Adrenal gland (tissue), 12 donors: ENCODE data around the gene ZNF487. TPM values are rescaled to one million over a fixed set of nuclear protein-coding genes. Genes with fewer than 3 reads are reported as not detected.

Experiments
- DNase-seq, 7 donors: peaks; one replicate each; pipeline ENCODE4 v3.0.0-alpha.2; 2019 to 2020
- H3K27ac ChIP-seq, 5 donors: fragments of 200-600 bp; sonication (generic) in 4 of 5; 1 replicate in 3 of 5; 2 replicates in 2 of 5; pipeline versions ENCODE4 v1.5.1 to v1.8.0; 2016 to 2020; ENCODE audit warnings: mild to moderate bottlenecking in 1 of 5
- H3K27me3 ChIP-seq: fragments of 200-600 bp; 2 replicates; pipeline ENCODE4 v1.8.0; 2021
- H3K36me3 ChIP-seq, 2 donors: fragments of 200-600 bp; replicated peaks in 1 of 2; 1 replicate in 1 of 2; 2 replicates in 1 of 2; pipeline versions ENCODE4 v1.5.1 to v1.8.0; 2018 to 2022
- H3K4me1 ChIP-seq, 2 donors: fragments of 200-600 bp; replicated peaks in 1 of 2; 1 replicate in 1 of 2; 2 replicates in 1 of 2; pipeline versions ENCODE4 v1.5.1 to v1.8.0; 2018 to 2021
- H3K4me3 ChIP-seq, 4 donors: fragments of 200-600 bp; sonication (generic) in 3 of 4; one replicate each; pipeline ENCODE4 v1.5.1; 2016 to 2018
- H3K9me3 ChIP-seq, 3 donors: fragments of 200-600 bp; sonication (generic) in 1 of 3; replicated peaks in 1 of 3; 1 replicate in 2 of 3; 2 replicates in 1 of 3; pipeline versions ENCODE4 v1.5.1 to v1.8.0; 2016 to 2021
- POLR2A ChIP-seq, 2 donors: fragments of 450-650 bp; IDR thresholded peaks; one replicate each; pipeline ENCODE4 v1.6.1; 2017; ENCODE audit warnings: antibody characterized with exemption in 2 of 2, mild to moderate bottlenecking in 2 of 2, moderate library complexity in 1 of 2
- WGBS, 4 donors: extraction: QIAGEN DNeasy Blood & Tissue Kit in 2 of 4; methylation state at CpG; one replicate each; pipeline versions ENCODE4 v1.1.5 to v1.1.7; 2013 to 2017; 5-methylcytosine and 5-hydroxymethylcytosine counted together
- intact Hi-C, 2 donors: fragments of 100-400 bp; cut with DNase I; formaldehyde crosslinking; loops; one replicate each; pipeline versions ENCODE4 v1.14.1 to v1.15.0; 2022 to 2023
- polyA plus RNA-seq, 3 donors: library from polyadenylated mRNA; stranded (reverse); fragments of 200-250 nt in 2 of 3; fragments of 350-450 nt in 1 of 3; fragmentation: Illumina TruSeq in 1 of 3; extraction: RNeasy Lipid Tissue Mini Kit (QIAGEN cat#74804) in 1 of 3; gene quantifications; one replicate each; pipeline ENCODE4 v1.2.3, GENCODE V29; 2013 to 2014
- total RNA-seq, 9 donors: library from RNA; depleted of rRNA in 4 of 9; stranded (reverse); fragments of >200 nt in 4 of 9; fragments of 120-200 nt in 1 of 9; fragmentation: NEBNext Ultra II Directional in 1 of 9; extraction: Animal tissue kit (Norgen Biotek cat#: 25700) in 1 of 9; gene quantifications; one replicate each; pipeline versions ENCODE4 v1.1.0 to v1.2.4, GENCODE V29; 2013 to 2023
- TF ChIP-seq, protein P1 (sequence below), 6 experiments: fragments of 450-650 bp in 4 of 6; fragments of 200-600 bp in 2 of 6; sonication (generic) in 1 of 6; IDR thresholded peaks; 1 replicate in 5 of 6; 2 replicates in 1 of 6; pipeline versions ENCODE4 v1.5.1 to v1.8.0; 2016 to 2021; ENCODE audit warnings: antibody characterized with exemption in 6 of 6, mild to moderate bottlenecking in 2 of 6, moderate library complexity in 1 of 6
- donor health status: healthy with polysubstance abuse.
- donor health status: Bipolar disorder and iron deficiency.
- donor health status: DM: yes; HTN: yes; CAD: no.
- donor health status: DM: no; HTN: no; CAD: no.
- donor health status: DM: no; HTN: no; CAD: no.
- donor health status: DM: yes; HTN: yes; CAD: no.

Gene ZNF487
- total and polyA plus RNA-seq, 12 donors: 2.1 to 10.1 (median 5.7) TPM

DNA sequence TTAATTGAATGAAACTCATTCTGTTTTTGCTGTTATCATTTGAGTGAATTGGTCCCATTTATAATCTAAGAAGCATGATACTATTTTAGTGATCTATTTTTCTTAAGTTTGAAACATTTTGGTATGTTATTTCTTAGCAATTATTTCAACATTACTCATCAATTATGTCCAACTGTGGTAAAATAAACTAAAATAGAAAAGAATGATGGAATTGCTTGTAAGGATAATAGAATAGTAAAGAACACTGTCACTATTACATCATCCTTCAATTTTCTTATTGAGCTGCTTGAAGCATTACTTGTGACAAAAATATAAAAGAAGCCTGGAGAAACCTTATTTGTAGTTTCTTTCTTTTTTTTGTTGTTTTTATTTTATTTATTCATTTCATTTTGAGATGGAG lies 42.4 kb downstream of the ZNF487 start:
- no peak for DNase-seq
- TF ChIP-seq, protein P1, sequence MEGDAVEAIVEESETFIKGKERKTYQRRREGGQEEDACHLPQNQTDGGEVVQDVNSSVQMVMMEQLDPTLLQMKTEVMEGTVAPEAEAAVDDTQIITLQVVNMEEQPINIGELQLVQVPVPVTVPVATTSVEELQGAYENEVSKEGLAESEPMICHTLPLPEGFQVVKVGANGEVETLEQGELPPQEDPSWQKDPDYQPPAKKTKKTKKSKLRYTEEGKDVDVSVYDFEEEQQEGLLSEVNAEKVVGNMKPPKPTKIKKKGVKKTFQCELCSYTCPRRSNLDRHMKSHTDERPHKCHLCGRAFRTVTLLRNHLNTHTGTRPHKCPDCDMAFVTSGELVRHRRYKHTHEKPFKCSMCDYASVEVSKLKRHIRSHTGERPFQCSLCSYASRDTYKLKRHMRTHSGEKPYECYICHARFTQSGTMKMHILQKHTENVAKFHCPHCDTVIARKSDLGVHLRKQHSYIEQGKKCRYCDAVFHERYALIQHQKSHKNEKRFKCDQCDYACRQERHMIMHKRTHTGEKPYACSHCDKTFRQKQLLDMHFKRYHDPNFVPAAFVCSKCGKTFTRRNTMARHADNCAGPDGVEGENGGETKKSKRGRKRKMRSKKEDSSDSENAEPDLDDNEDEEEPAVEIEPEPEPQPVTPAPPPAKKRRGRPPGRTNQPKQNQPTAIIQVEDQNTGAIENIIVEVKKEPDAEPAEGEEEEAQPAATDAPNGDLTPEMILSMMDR (IDR thresholded peaks at IDR 0.05): no peak
- TF ChIP-seq POLR2A (IDR thresholded peaks at IDR 0.05): no peak
- H3K27me3 ChIP-seq: no peaks in the 10 kb centered on the region
- H3K4me1 ChIP-seq: no peaks in the 10 kb centered on the region
- H3K4me3 ChIP-seq: no peak overlapping the region
- peaks cover 0 to 6% (median 0%) of the 10 kb centered on the region in 3 donors for H3K9me3 ChIP-seq
- H3K27ac ChIP-seq: no peak overlapping the region
- H3K36me3 ChIP-seq: peaks cover 0 to 5% of the 10 kb centered on the region in 2 donors
- intact Hi-C loops: no loop called here

GRCh38 chr10:43482319-43483078 lies 45.6 kb downstream of the ZNF487 start:
- no peak for DNase-seq
- H3K36me3 ChIP-seq: no peaks in the 10 kb centered on the region
- whole genome bisulfite sequencing, 4 donors: 86 to 99% (median 92%) methylated on average over 2 of the region's 2 CpGs
- no peaks in the 10 kb centered on the region for H3K4me1 ChIP-seq
- no peaks in the 10 kb centered on the region for H3K27me3 ChIP-seq
- peaks cover 0 to 12% (median 0%) of the 10 kb centered on the region in 3 donors for H3K9me3 ChIP-seq
- no peak overlapping the region for H3K4me3 ChIP-seq
- intact Hi-C loops: no loop called here
- TF ChIP-seq, protein P1 (IDR thresholded peaks at IDR 0.05): no peak
- TF ChIP-seq POLR2A (IDR thresholded peaks at IDR 0.05): no peak
- H3K27ac ChIP-seq: no peak overlapping the region

DNA sequence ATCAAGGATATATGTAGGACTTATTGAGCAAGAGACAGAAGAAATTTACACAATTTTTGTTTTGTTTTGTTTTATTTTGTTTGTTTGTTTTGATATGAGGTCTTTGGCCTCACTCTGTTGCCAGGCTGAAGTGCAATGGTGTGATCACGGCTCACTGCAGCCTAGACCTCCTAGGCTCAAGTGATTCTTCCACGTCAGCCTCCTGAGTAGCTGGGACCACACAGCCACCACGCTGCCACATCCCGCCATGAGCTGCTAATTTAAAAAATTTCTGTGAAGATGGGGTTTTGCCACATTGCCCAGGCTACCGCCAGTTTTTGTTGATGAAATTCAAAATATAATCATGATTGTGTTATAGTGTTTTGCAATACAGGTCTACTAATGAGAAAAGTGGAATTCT lies 54.9 kb downstream of the ZNF487 start:
- DNase-seq: no peak
- Histone ChIP-seq H3K9me3 (no peaks in the 10 kb centered on the region), H3K4me1 (no peaks in the 10 kb centered on the region), H3K4me3 (no peak overlapping the region), H3K27me3 (no peaks in the 10 kb centered on the region), H3K27ac (no peak overlapping the region), H3K36me3 (no peaks in the 10 kb centered on the region)
- intact Hi-C loops: no loop called here
- TF ChIP-seq, protein P1 (IDR thresholded peaks at IDR 0.05): no peak
- TF ChIP-seq POLR2A (IDR thresholded peaks at IDR 0.05): no peak
- 91 to 97% (median 95%) methylated on average over 5 of the region's 5 CpGs for WGBS, 4 donors

GRCh38 chr10:43502931-43503330 lies 66.0 kb downstream of the ZNF487 start:
- Histone ChIP-seq H3K4me1 (no peaks in the 10 kb centered on the region), H3K9me3 (no peaks in the 10 kb centered on the region), H3K4me3 (no peak overlapping the region), H3K36me3 (no peaks in the 10 kb centered on the region), H3K27me3 (no peaks in the 10 kb centered on the region), H3K27ac (no peak overlapping the region)
- TF ChIP-seq, protein P1 (IDR thresholded peaks at IDR 0.05): no peak
- TF ChIP-seq POLR2A (IDR thresholded peaks at IDR 0.05): no peak
- no peak for DNase-seq
- intact Hi-C loops: no loop called here
